ENCODE measurements around the gene SMCO4.
"Not testable (repeated sequence)": the region's sequence is repeated elsewhere in the genome, so short reads cannot be mapped to it uniquely, and the experiment has no call there.

Gene SMCO4

DNA sequence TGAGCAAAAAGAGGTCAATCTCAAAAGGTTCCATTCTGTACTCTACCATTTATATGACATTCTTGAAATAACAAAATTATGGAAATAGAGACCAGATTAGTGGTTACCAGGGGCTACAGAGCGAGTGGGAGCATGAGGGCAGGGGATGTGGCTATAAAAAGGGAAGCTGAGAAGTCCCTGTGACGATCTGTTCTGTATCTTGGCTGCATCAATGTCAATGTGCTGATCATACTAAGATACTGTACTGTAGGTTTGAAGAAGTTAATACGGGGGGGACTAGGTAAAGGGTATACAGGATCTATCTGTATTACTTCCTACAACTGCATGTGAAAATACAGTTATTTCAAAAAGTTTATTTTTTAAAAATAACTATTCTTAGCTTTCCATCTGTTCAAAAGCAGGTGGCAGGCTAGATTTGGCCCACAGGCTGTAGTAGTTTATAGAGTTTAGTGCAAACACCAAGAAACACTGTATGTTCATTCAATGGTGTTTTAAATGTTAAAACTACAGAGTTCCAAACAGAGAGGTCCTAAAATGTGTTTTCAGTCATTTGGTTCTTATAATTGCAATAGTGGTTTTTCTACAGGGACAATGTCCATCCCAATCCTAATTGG is 78.2 kb downstream of the SMCO4 start:
- DNase-seq = no peak

DNA sequence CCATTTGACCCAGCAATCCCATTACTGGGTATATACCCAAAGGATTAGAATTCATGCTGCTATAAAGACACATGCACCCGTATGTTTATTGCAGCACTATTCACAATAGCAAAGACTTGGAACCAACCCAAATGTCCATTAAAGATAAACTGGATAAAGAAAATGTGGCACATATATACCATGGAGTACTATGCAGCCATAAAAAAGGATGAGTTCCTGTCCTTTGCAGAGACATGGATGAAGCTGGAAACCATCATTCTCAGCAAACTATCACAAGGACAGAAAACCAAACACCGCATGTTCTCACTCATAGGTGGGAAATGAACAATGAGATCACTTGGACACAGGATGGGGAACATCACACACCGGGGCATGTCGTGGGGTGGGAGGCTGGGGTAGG is 79.5 kb downstream of the SMCO4 start:
- not testable (repeated sequence) for DNase-seq

DNA sequence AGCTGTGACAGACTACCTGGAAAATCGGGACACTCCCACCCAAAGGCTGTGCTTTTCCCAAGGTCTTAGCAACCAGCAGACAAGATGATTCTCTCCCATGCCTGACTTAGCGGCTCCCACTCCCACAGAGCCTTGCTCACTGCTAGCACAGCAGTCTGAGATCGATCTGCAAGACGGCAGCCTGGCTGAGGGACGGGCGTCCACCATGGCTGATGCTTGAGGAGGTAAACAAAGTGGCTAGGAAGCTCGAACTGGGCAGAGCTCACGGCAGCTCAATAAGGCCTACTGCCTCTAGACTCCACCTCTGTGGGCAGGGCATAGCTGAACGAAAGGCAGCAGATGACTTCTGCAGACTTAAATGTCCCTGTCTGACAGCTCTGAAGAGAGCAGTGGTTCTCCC is 84.9 kb downstream of the SMCO4 start:
- no peak for DNase-seq

GRCh38 chr11:93444617-93445073 is 98.5 kb downstream of the SMCO4 start:
- DNase-seq = no peak

DNA sequence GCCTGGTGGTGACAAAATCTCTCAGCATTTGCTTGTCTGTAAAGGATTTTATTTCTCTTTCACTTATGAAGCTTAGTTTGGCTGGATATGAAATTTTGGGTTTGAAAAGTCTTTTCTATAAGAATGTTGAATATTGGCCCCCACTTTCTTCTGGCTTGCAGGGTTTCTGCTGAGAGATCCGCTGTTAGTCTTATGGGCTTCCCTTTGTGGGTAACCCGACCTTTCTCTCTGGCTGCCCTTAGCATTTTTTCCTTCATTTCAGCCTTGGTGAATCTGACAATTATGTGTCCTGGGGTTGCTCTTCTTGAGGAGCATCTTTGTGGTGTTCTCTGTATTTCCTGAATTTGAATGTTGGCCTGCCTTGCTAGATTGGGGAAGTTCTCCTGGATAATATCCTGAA is 100.0 kb downstream of the SMCO4 start:
- DNase-seq = not testable (repeated sequence)

- no peak for DNase-seq
Measured at GRCh38 chr11:93432247-93432646, 110.9 kb downstream of the SMCO4 start.
